Breast epithelium (tissue), 3 donors: ENCODE results near the gene AKAP3.

Experiments used
- CTCF ChIP-seq, 3 donors: fragments of 450-650 bp; IDR thresholded peaks; one replicate each; pipeline ENCODE4 v1.5.1; 2016 to 2017; ENCODE audit warnings: antibody characterized with exemption in 3 of 3, mild to moderate bottlenecking in 3 of 3, moderate library complexity in 3 of 3
- POLR2AphosphoS5 ChIP-seq, 3 donors: sonication (generic); formaldehyde crosslinking; IDR thresholded peaks; one replicate each; pipeline ENCODE4 v1.6.1; 2017; ENCODE audit warnings: antibody characterized with exemption in 3 of 3

GRCh38 chr12:4572680-4573079 is 76.2 kb downstream of the AKAP3 start:
- TF ChIP-seq CTCF (IDR thresholded peaks at IDR 0.05) (no peak), POLR2AphosphoS5 (IDR thresholded peaks at IDR 0.05) (no peak)
